Spleen (tissue), 11 donors: ENCODE data around the gene ECEL1. TPM values are rescaled to one million over a fixed set of nuclear protein-coding genes. Genes with fewer than 3 reads are reported as not detected.

Source experiments
- DNase-seq: peaks from one replicate; pipeline ENCODE4 v3.0.0-alpha.2; 2020
- H3K27ac ChIP-seq, 8 donors: fragments of 200-600 bp; sonication (generic) in 7 of 8; 1 replicate in 4 of 8; 2 replicates in 4 of 8; pipeline versions ENCODE4 v1.5.0 to v1.8.0; 2016 to 2021; ENCODE audit warnings: inconsistent platforms in 4 of 8, mild to moderate bottlenecking in 4 of 8, moderate library complexity in 1 of 8
- H3K27me3 ChIP-seq, 7 donors: fragments of 200-600 bp; sonication (generic) in 6 of 7; replicated peaks in 1 of 7; 1 replicate in 4 of 7; 2 replicates in 3 of 7; pipeline versions ENCODE4 v1.5.0 to v1.8.0; 2016 to 2021; ENCODE audit warnings: inconsistent platforms in 3 of 7, mild to moderate bottlenecking in 1 of 7
- H3K36me3 ChIP-seq, 6 donors: fragments of 200-600 bp; sonication (generic) in 5 of 6; 1 replicate in 4 of 6; 2 replicates in 2 of 6; pipeline versions ENCODE4 v1.5.0 to v1.8.0; 2016 to 2021; ENCODE audit warnings: inconsistent platforms in 2 of 6
- H3K4me1 ChIP-seq, 6 donors: fragments of 200-600 bp; sonication (generic) in 5 of 6; 1 replicate in 3 of 6; 2 replicates in 3 of 6; pipeline versions ENCODE4 v1.5.0 to v1.8.0; 2016 to 2021; ENCODE audit warnings: inconsistent platforms in 3 of 6
- H3K4me3 ChIP-seq, 8 donors: fragments of 200-600 bp; sonication (generic) in 7 of 8; 1 replicate in 4 of 8; 2 replicates in 4 of 8; pipeline versions ENCODE4 v1.5.0 to v1.8.0; 2016 to 2021; ENCODE audit warnings: inconsistent platforms in 4 of 8, mild to moderate bottlenecking in 4 of 8, moderate library complexity in 2 of 8
- H3K9me3 ChIP-seq, 8 donors: fragments of 200-600 bp; sonication (generic) in 7 of 8; 1 replicate in 4 of 8; 2 replicates in 4 of 8; pipeline versions ENCODE4 v1.5.0 to v1.8.0; 2016 to 2021; ENCODE audit warnings: inconsistent platforms in 4 of 8
- POLR2A ChIP-seq, 3 donors: fragments of 450-650 bp; IDR thresholded peaks; one replicate each; pipeline ENCODE4 v1.5.1; 2017; ENCODE audit warnings: antibody characterized with exemption in 3 of 3, mild to moderate bottlenecking in 1 of 3
- POLR2AphosphoS5 ChIP-seq, 3 donors: sonication (generic); formaldehyde crosslinking; IDR thresholded peaks; one replicate each; pipeline ENCODE4 v1.5.1; 2017; ENCODE audit warnings: antibody characterized with exemption in 3 of 3
- WGBS, 5 donors: extraction: QIAGEN DNeasy Blood & Tissue Kit in 3 of 5; methylation state at CpG; one replicate each; pipeline versions ENCODE4 v1.1.5 to v1.1.7; 2013 to 2018; 5-methylcytosine and 5-hydroxymethylcytosine counted together
- intact Hi-C: fragments of 100-400 bp; cut with DNase I; formaldehyde crosslinking; loops from one replicate; pipeline ENCODE4 v1.15.0; 2023; ENCODE audit warnings: low total_unique reads
- polyA plus RNA-seq, 3 donors: library from polyadenylated mRNA; stranded (reverse); fragments of 200-250 nt; gene quantifications; one replicate each; pipeline ENCODE4 v1.2.1, GENCODE V29; 2013
- total RNA-seq, 7 donors: library from RNA; depleted of rRNA in 3 of 7; stranded (reverse); fragments of >200 nt in 3 of 7; fragmentation: NEBNext Ultra II Directional in 4 of 7; extraction: Animal tissue kit (Norgen Biotek cat#: 25700) in 4 of 7; gene quantifications; one replicate each; pipeline versions ENCODE4 v1.1.0 to v1.2.1, GENCODE V29; 2016 to 2021
- TF ChIP-seq, protein P1 (sequence below), 11 experiments: fragments of 200-600 bp in 7 of 11; fragments of 450-650 bp in 4 of 11; sonication (generic) in 4 of 11; IDR thresholded peaks in 8 of 11; conservative IDR thresholded peaks in 3 of 11; 1 replicate in 7 of 11; 2 replicates in 4 of 11; pipeline versions ENCODE4 v1.4.0 to v1.8.0; 2016 to 2021; ENCODE audit warnings: antibody characterized with exemption in 11 of 11, inconsistent platforms in 4 of 11, mild to moderate bottlenecking in 1 of 11
- donor health status: healthy with polysubstance abuse.
- donor health status: DM: no; HTN: no; CAD: no; lungs with moderate emphysema.
- donor health status: DM: no; HTN: no; CAD: no.
- donor health status: Bipolar disorder and iron deficiency.
- donor health status: healthy.
- donor health status: DM: no; HTN: no; CAD: no.
- donor health status: DM: yes; HTN: yes; CAD: no.

ECEL1 gene
- total and polyA plus RNA-seq, 10 donors, result 0.10 to 23.1 (median 0.32) TPM; not detected in 2

GRCh38 chr2:232501794-232502390 lies 14.3 kb upstream of the ECEL1 start:
- Histone ChIP-seq H3K27me3 (peaks cover 4 to 81% (median 28%) of the 10 kb centered on the region in 7 donors), H3K4me3 (no peak overlapping the region), H3K27ac (peak overlapping the region in 4 of 8 donors; percentile 2 to 40 (median 36)), H3K4me1 (peaks cover 0 to 31% (median 23%) of the 10 kb centered on the region in 6 donors), H3K9me3 (no peaks in the 10 kb centered on the region), H3K36me3 (no peaks in the 10 kb centered on the region)
- WGBS, 5 donors, result 34 to 49% (median 47%) methylated on average over 9 to 10 of the region's 10 CpGs
- intact Hi-C loops, result no loop called here
- TF ChIP-seq, protein P1, sequence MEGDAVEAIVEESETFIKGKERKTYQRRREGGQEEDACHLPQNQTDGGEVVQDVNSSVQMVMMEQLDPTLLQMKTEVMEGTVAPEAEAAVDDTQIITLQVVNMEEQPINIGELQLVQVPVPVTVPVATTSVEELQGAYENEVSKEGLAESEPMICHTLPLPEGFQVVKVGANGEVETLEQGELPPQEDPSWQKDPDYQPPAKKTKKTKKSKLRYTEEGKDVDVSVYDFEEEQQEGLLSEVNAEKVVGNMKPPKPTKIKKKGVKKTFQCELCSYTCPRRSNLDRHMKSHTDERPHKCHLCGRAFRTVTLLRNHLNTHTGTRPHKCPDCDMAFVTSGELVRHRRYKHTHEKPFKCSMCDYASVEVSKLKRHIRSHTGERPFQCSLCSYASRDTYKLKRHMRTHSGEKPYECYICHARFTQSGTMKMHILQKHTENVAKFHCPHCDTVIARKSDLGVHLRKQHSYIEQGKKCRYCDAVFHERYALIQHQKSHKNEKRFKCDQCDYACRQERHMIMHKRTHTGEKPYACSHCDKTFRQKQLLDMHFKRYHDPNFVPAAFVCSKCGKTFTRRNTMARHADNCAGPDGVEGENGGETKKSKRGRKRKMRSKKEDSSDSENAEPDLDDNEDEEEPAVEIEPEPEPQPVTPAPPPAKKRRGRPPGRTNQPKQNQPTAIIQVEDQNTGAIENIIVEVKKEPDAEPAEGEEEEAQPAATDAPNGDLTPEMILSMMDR (IDR thresholded peaks at IDR 0.05 in 8 of 11, conservative IDR thresholded peaks at IDR 0.05 in 3 of 11), result no peak
- no peak for TF ChIP-seq POLR2AphosphoS5 (IDR thresholded peaks at IDR 0.05)
- no peak for TF ChIP-seq POLR2A (IDR thresholded peaks at IDR 0.05)
- DNase-seq, result no peak

DNA sequence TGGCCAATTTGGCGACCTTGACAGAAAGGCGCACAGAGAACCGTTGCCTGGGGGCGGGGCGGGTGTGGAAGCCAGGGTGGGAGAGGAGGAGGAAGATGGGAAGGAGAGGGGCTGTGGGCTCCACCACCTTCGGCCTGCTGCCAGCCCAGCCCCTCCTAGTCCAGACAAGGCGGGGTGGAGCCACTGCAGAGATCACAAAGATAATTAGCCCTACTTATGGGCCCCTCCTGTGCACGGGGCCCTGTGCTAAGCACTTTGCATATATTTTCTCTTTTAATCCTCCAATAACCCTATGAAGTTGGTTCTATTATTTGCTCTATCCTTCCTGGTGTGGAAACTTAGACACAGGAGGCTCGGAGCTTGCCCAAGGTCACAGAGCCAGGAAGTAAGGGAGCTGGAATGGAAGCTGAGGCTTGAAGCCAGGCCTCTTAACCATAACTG lies 13.7 kb upstream of the ECEL1 start:
- 72 to 85% (median 77%) methylated on average over 9 of the region's 9 CpGs for WGBS, 5 donors
- DNase-seq, result no peak
- Histone ChIP-seq H3K27ac (peak overlapping the region in 5 of 8 donors; percentile 2 to 40 (median 33)), H3K9me3 (no peaks in the 10 kb centered on the region), H3K4me1 (peaks cover 0 to 31% (median 23%) of the 10 kb centered on the region in 6 donors), H3K27me3 (peaks cover 4 to 81% (median 28%) of the 10 kb centered on the region in 7 donors), H3K4me3 (no peak overlapping the region), H3K36me3 (no peaks in the 10 kb centered on the region)
- intact Hi-C loops, result no loop called here
- TF ChIP-seq, protein P1 (IDR thresholded peaks at IDR 0.05 in 8 of 11, conservative IDR thresholded peaks at IDR 0.05 in 3 of 11), result no peak
- TF ChIP-seq POLR2AphosphoS5 (IDR thresholded peaks at IDR 0.05), result no peak
- no peak for TF ChIP-seq POLR2A (IDR thresholded peaks at IDR 0.05)

DNA sequence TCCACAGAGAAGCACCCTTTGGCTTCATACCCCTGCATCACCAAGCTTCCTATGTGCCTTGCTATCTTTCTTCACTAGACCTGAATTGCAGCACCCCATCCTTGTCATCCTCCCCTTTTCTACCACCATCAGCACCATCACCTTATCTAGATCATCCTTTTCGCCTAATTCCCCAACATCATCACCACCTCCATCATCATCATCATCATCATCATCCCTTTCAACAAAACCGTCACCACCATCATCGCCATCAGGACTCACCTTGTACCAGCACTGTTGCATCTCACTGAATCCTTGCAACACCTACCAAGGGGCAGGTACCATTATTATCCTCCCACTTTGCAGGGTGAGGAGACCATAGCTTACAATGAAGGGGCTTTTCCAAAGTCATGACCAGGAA lies 10.8 kb upstream of the ECEL1 start:
- intact Hi-C loops, result no loop called here
- Histone ChIP-seq H3K36me3 (no peaks in the 10 kb centered on the region), H3K27me3 (peaks cover 4 to 54% (median 15%) of the 10 kb centered on the region in 7 donors), H3K4me1 (peaks cover 0 to 26% (median 20%) of the 10 kb centered on the region in 6 donors), H3K27ac (no peak overlapping the region), H3K4me3 (no peak overlapping the region), H3K9me3 (no peaks in the 10 kb centered on the region)
- WGBS, 5 donors, result 90 to 97% (median 93%) methylated on average over 3 of the region's 3 CpGs
- no peak for TF ChIP-seq POLR2A (IDR thresholded peaks at IDR 0.05)
- TF ChIP-seq, protein P1 (IDR thresholded peaks at IDR 0.05 in 8 of 11, conservative IDR thresholded peaks at IDR 0.05 in 3 of 11), result no peak
- TF ChIP-seq POLR2AphosphoS5 (IDR thresholded peaks at IDR 0.05), result no peak
- no peak for DNase-seq

DNA sequence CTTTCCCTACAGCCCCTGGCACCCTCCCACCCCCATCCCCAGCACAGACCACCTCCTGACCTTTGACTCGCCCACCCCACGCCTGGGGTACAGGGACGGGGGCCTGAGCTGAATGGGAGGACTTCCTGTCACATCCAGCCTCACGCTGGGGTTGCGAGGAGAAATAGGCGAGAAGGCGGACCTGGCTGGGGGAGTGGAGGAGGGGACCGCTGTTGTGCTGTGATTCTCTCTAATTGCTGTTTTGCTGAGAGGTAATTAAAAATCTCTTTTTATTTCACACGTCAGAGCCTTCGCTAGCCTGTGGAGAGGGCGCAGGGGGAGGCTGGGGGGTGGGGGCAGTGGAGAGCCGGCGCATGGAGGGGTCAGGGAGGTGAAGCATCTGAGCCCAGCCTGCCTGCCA lies 9.7 kb upstream of the ECEL1 start:
- Histone ChIP-seq H3K27ac (no peak overlapping the region), H3K36me3 (no peaks in the 10 kb centered on the region), H3K4me3 (no peak overlapping the region), H3K27me3 (peaks cover 0 to 49% (median 6%) of the 10 kb centered on the region in 7 donors), H3K4me1 (peaks cover 0 to 17% (median 10%) of the 10 kb centered on the region in 6 donors), H3K9me3 (no peaks in the 10 kb centered on the region)
- DNase-seq, result no peak
- TF ChIP-seq, protein P1 (IDR thresholded peaks at IDR 0.05 in 8 of 11, conservative IDR thresholded peaks at IDR 0.05 in 3 of 11), result no peak
- TF ChIP-seq POLR2AphosphoS5 (IDR thresholded peaks at IDR 0.05) (no peak), POLR2A (IDR thresholded peaks at IDR 0.05) (no peak)
- 75 to 87% (median 86%) methylated on average over 12 to 13 of the region's 13 CpGs for WGBS, 5 donors
- intact Hi-C loops, result no loop called here
